ENCODE data around the gene RAMP1.

Gene RAMP1

GRCh38 chr2:237885931-237886684, 26.7 kb downstream of the RAMP1 start:
- H3K4me1 ChIP-seq, result peaks cover 43% of the 10 kb centered on the region
- peak overlapping the region; percentile 18; the same call in 1 of the 2 replicates for H3K4me3 ChIP-seq (ENCODE audit: low read depth, low read length)
- no peaks in the 10 kb centered on the region for H3K27me3 ChIP-seq
- peak; percentile 83 for DNase-seq
- H3K36me3 ChIP-seq, result 0 out of 2 replicates have a peak, but pooled peaks cover 4% of the 10 kb centered on the region
- no peaks in the 10 kb centered on the region for H3K9me3 ChIP-seq
- TF ChIP-seq CTCF (IDR thresholded peaks at IDR 0.05; ENCODE audit: low read depth, low read length), result no peak

GRCh38 chr2:237886685-237887481, 27.5 kb downstream of the RAMP1 start:
- DNase-seq, result peak; percentile 97
- H3K4me3 ChIP-seq (ENCODE audit: low read depth, low read length), result peak overlapping the region; percentile 18; the same call in 1 of the 2 replicates
- H3K4me1 ChIP-seq, result peaks cover 43% of the 10 kb centered on the region
- no peaks in the 10 kb centered on the region for H3K9me3 ChIP-seq
- H3K27me3 ChIP-seq, result no peaks in the 10 kb centered on the region
- 0 out of 2 replicates have a peak, but pooled peaks cover 4% of the 10 kb centered on the region for H3K36me3 ChIP-seq
- TF ChIP-seq CTCF (IDR thresholded peaks at IDR 0.05; ENCODE audit: low read depth, low read length), result no peak

GRCh38 chr2:237888389-237888788, 29.0 kb downstream of the RAMP1 start:
- no peaks in the 10 kb centered on the region for H3K9me3 ChIP-seq
- H3K4me3 ChIP-seq (ENCODE audit: low read depth, low read length), result no peak overlapping the region
- DNase-seq, result no peak
- H3K27me3 ChIP-seq, result no peaks in the 10 kb centered on the region
- H3K4me1 ChIP-seq, result peaks cover 39% of the 10 kb centered on the region
- H3K36me3 ChIP-seq, result 0 out of 2 replicates have a peak, but pooled peaks cover 4% of the 10 kb centered on the region
- TF ChIP-seq CTCF (IDR thresholded peaks at IDR 0.05; ENCODE audit: low read depth, low read length), result no peak

- no peaks in the 10 kb centered on the region for H3K27me3 ChIP-seq
- TF ChIP-seq CTCF (IDR thresholded peaks at IDR 0.05; ENCODE audit: low read depth, low read length), result no peak
- DNase-seq, result no peak
- H3K4me3 ChIP-seq (ENCODE audit: low read depth, low read length), result no peak overlapping the region
- H3K4me1 ChIP-seq, result peaks cover 38% of the 10 kb centered on the region
- H3K9me3 ChIP-seq, result no peaks in the 10 kb centered on the region
- 0 out of 2 replicates have a peak, but pooled peaks cover 4% of the 10 kb centered on the region for H3K36me3 ChIP-seq
Observed at GRCh38 chr2:237889016-237889415, 29.6 kb downstream of the RAMP1 start.

GRCh38 chr2:237889811-237890210, 30.4 kb downstream of the RAMP1 start:
- H3K4me3 ChIP-seq (ENCODE audit: low read depth, low read length), result no peak overlapping the region
- H3K36me3 ChIP-seq, result 0 out of 2 replicates have a peak, but pooled peaks cover 4% of the 10 kb centered on the region
- H3K27me3 ChIP-seq, result no peaks in the 10 kb centered on the region
- no peak for TF ChIP-seq CTCF (IDR thresholded peaks at IDR 0.05; ENCODE audit: low read depth, low read length)
- no peak for DNase-seq
- H3K4me1 ChIP-seq, result peaks cover 32% of the 10 kb centered on the region
- H3K9me3 ChIP-seq, result no peaks in the 10 kb centered on the region
